H1 (cell line): ENCODE data around the gene SLC15A4. TPM values are rescaled to one million over a fixed set of nuclear protein-coding genes. Genes with fewer than 3 reads are reported as not detected.

Experiments used
- CTCF ChIA-PET: fragments of 300-600 bp; sonication (Branson Sonifier 250); formaldehyde crosslinking; loops from one replicate; lab custom pipeline; 2021; ENCODE audit not compliant: partially characterized antibody; lab: Charles Lee
- POLR2A ChIA-PET: fragments of 300-600 bp; sonication (Branson Sonifier 250); formaldehyde crosslinking; loops from one replicate; lab custom pipeline; 2021; ENCODE audit warnings: inconsistent platforms; ENCODE audit not compliant: partially characterized antibody; lab: Charles Lee
- DNase-seq, 2 experiments: peaks; one replicate each; pipeline versions ENCODE4 v3.0.0 to v3.0.0-alpha.2; 2010 to 2022; ENCODE audit warnings: low spot score in 2 of 2, low read depth in 1 of 2, mixed read lengths in 1 of 2
- FAIRE-seq: peaks from 2 replicates; lab custom pipeline; 2011; peaks lifted over from hg19 to GRCh38; lab: Jason Lieb, UNC
- H2AFZ ChIP-seq: 2 replicates; pipeline ENCODE4 v1.8.1; 2012; ENCODE audit warnings: low read length, inconsistent platforms
- H2AK5ac ChIP-seq: 2 replicates; pipeline ENCODE4 v1.6.1; 2013; ENCODE audit warnings: low read depth, low read length
- H2BK120ac ChIP-seq: replicated peaks from 2 replicates; pipeline ENCODE3; 2013; ENCODE audit warnings: low read depth, low read length, inconsistent platforms
- H2BK12ac ChIP-seq: 2 replicates; pipeline ENCODE4 v1.6.1; 2013; ENCODE audit warnings: low read depth, low read length
- H2BK15ac ChIP-seq: 2 replicates; pipeline ENCODE4 v1.6.1; 2013; ENCODE audit warnings: low read length
- H2BK20ac ChIP-seq: 2 replicates; pipeline ENCODE4 v1.6.1; 2013; ENCODE audit warnings: low read length
- H2BK5ac ChIP-seq: 2 replicates; pipeline ENCODE4 v1.6.1; 2013; ENCODE audit warnings: low read depth, low read length
- H3K14ac ChIP-seq: 2 replicates; pipeline ENCODE4 v1.6.1; 2013; ENCODE audit warnings: inconsistent platforms; ENCODE audit not compliant: insufficient read length
- H3K18ac ChIP-seq: 2 replicates; pipeline ENCODE4 v1.6.1; 2013; ENCODE audit warnings: low read length; ENCODE audit errors: extremely low read depth
- H3K23ac ChIP-seq: 2 replicates; pipeline ENCODE4 v1.6.1; 2013; ENCODE audit warnings: inconsistent platforms; ENCODE audit not compliant: insufficient read length
- H3K23me2 ChIP-seq: 2 replicates; pipeline ENCODE4 v1.6.1; 2013; ENCODE audit warnings: low read depth, low read length
- H3K27ac ChIP-seq: 2 replicates; pipeline ENCODE4 v1.6.1; 2011; ENCODE audit warnings: low read depth, low read length, inconsistent platforms
- H3K27me3 ChIP-seq, 4 experiments: replicated peaks in 1 of 4; 1 replicate in 1 of 4; 2 replicates in 3 of 4; pipeline versions ENCODE4 v1.6.1 to v1.8.1; 2011 to 2013; ENCODE audit warnings: low read length in 3 of 4, mild to moderate bottlenecking in 3 of 4, inconsistent platforms in 2 of 4, mixed read lengths in 2 of 4, moderate library complexity in 1 of 4; ENCODE audit not compliant: control insufficient read depth in 3 of 4, insufficient read depth in 3 of 4; ENCODE audit errors: extremely low read depth in 1 of 4
- H3K36me3 ChIP-seq, 4 experiments: 2 replicates each; pipeline versions ENCODE4 v1.6.1 to v1.8.1; 2011 to 2013; ENCODE audit warnings: mild to moderate bottlenecking in 4 of 4, low read length in 3 of 4, moderate library complexity in 2 of 4, control low read depth in 1 of 4, inconsistent platforms in 1 of 4; ENCODE audit not compliant: insufficient read depth in 4 of 4, control insufficient read depth in 2 of 4
- H3K4ac ChIP-seq: replicated peaks from 2 replicates; pipeline ENCODE3; 2013; ENCODE audit warnings: low read length, low read depth, mixed read lengths, inconsistent platforms; ENCODE audit not compliant: insufficient read length
- H3K4me1 ChIP-seq, 4 experiments: replicated peaks in 1 of 4; 1 replicate in 1 of 4; 2 replicates in 3 of 4; pipeline versions ENCODE4 v1.6.1 to v1.8.1; 2011 to 2013; ENCODE audit warnings: low read length in 3 of 4, inconsistent platforms in 2 of 4, mixed read lengths in 1 of 4; ENCODE audit not compliant: insufficient read depth in 4 of 4, control insufficient read depth in 3 of 4
- H3K4me2 ChIP-seq, 2 experiments: 2 replicates each; pipeline versions ENCODE4 v1.6.1 to v1.8.1; 2011 to 2013; ENCODE audit warnings: low read depth in 2 of 2, low read length in 2 of 2, control low read depth in 1 of 2, inconsistent platforms in 1 of 2, mild to moderate bottlenecking in 1 of 2; ENCODE audit not compliant: insufficient read depth in 1 of 2
- H3K4me3 ChIP-seq, 4 experiments: fragments of 200-600, 300-600 bp in 1 of 4; sonication (generic), shearing (Covaris generic), sonication (Bioruptor Twin) in 1 of 4; 2 replicates each; pipeline versions ENCODE4 v1.5.1 to v1.8.1; 2011 to 2016; ENCODE audit warnings: low read length in 4 of 4, low read depth in 3 of 4, control low read depth in 2 of 4, inconsistent platforms in 2 of 4, mild to moderate bottlenecking in 2 of 4, mixed read lengths in 1 of 4, moderate library complexity in 1 of 4; ENCODE audit not compliant: insufficient read depth in 2 of 4; ENCODE audit errors: extremely low read depth in 1 of 4
- H3K56ac ChIP-seq: replicated peaks from 2 replicates; pipeline ENCODE3; 2013; ENCODE audit warnings: low read depth, mild to moderate bottlenecking, mixed read lengths, low read length, inconsistent platforms; ENCODE audit not compliant: insufficient read length
- H3K79me1 ChIP-seq: 2 replicates; pipeline ENCODE4 v1.6.1; 2013; ENCODE audit warnings: low read depth, low read length, control low read depth
- H3K79me2 ChIP-seq, 2 experiments: 2 replicates each; pipeline versions ENCODE4 v1.6.1 to v1.8.1; 2012 to 2013; ENCODE audit warnings: low read length in 2 of 2, mild to moderate bottlenecking in 2 of 2, inconsistent platforms in 1 of 2; ENCODE audit not compliant: insufficient read depth in 2 of 2, control insufficient read depth in 1 of 2
- H3K9ac ChIP-seq, 4 experiments: replicated peaks in 1 of 4; 1 replicate in 1 of 4; 2 replicates in 3 of 4; pipeline versions ENCODE4 v1.6.1 to v1.8.1; 2011 to 2013; ENCODE audit warnings: low read depth in 3 of 4, low read length in 3 of 4, control low read depth in 2 of 4, mild to moderate bottlenecking in 2 of 4, moderate library complexity in 2 of 4, inconsistent platforms in 1 of 4; ENCODE audit errors: extremely low read depth in 1 of 4
- H3K9me3 ChIP-seq, 2 experiments: 2 replicates each; pipeline versions ENCODE4 v1.6.1 to v1.8.1; 2012 to 2013; ENCODE audit warnings: mild to moderate bottlenecking in 2 of 2, moderate library complexity in 2 of 2, control low read depth in 1 of 2, inconsistent platforms in 1 of 2, low read depth in 1 of 2, low read length in 1 of 2, mixed read lengths in 1 of 2; ENCODE audit not compliant: insufficient read depth in 2 of 2
- H4K20me1 ChIP-seq, 2 experiments: replicated peaks in 1 of 2; 2 replicates each; pipeline versions ENCODE3 to v1.8.1; 2011 to 2013; ENCODE audit warnings: inconsistent platforms in 2 of 2, low read length in 2 of 2, mild to moderate bottlenecking in 1 of 2; ENCODE audit not compliant: insufficient read depth in 2 of 2, control insufficient read depth in 1 of 2
- H4K5ac ChIP-seq: 2 replicates; pipeline ENCODE4 v1.6.1; 2013; ENCODE audit warnings: low read length, low read depth, mixed read lengths, inconsistent platforms; ENCODE audit not compliant: insufficient read length
- H4K8ac ChIP-seq: 2 replicates; pipeline ENCODE4 v1.8.0; 2013; ENCODE audit warnings: mild to moderate bottlenecking, moderate library complexity, low read length, inconsistent platforms; ENCODE audit not compliant: insufficient read depth; ENCODE audit errors: extremely low read depth
- H4K91ac ChIP-seq: replicated peaks from 2 replicates; pipeline ENCODE3; 2013; ENCODE audit warnings: low read length, mixed read lengths, inconsistent platforms; ENCODE audit not compliant: insufficient read length
- BCL11A ChIP-seq, 2 experiments: IDR thresholded peaks; one replicate each; pipeline ENCODE4 v1.6.1; 2011; ENCODE audit warnings: low read depth in 2 of 2, low read length in 2 of 2, mild to moderate bottlenecking in 2 of 2
- CHD1 ChIP-seq: IDR thresholded peaks from 2 replicates; pipeline ENCODE4 v1.6.1; 2012; ENCODE audit warnings: low read depth, low read length, improper control_type of control experiment
- CREB1 ChIP-seq: IDR thresholded peaks from 2 replicates; pipeline ENCODE4 v1.6.1; 2012; ENCODE audit warnings: inconsistent platforms
- KDM4A ChIP-seq: IDR thresholded peaks from one replicate; pipeline ENCODE4 v1.7.1; 2012; ENCODE audit warnings: low read depth, mild to moderate bottlenecking, moderate library complexity, low read length, inconsistent platforms; ENCODE audit not compliant: severe bottlenecking
- MAX ChIP-seq: IDR thresholded peaks from 2 replicates; pipeline ENCODE4 v1.6.1; 2012; ENCODE audit warnings: inconsistent platforms
- SP2 ChIP-seq: IDR thresholded peaks from 2 replicates; pipeline ENCODE4 v1.6.1; 2012; ENCODE audit warnings: mild to moderate bottlenecking, low read length, inconsistent platforms
- SRF ChIP-seq: IDR thresholded peaks from 2 replicates; pipeline ENCODE4 v1.6.1; 2011; ENCODE audit warnings: mild to moderate bottlenecking, low read depth, low read length, moderate library complexity
- SUZ12 ChIP-seq: fragments of 200-600 bp; sonication (generic); IDR thresholded peaks from 2 replicates; pipeline ENCODE4 v1.6.1; 2012; ENCODE audit warnings: mild to moderate bottlenecking, inconsistent platforms, low read length, moderate library complexity, mixed read lengths
- TAF7 ChIP-seq: optimal IDR thresholded peaks from 2 replicates; pipeline ENCODE3; 2011; ENCODE audit warnings: low read depth, mild to moderate bottlenecking, inconsistent platforms, low read length, moderate library complexity, borderline replicate concordance
- TBP ChIP-seq: IDR thresholded peaks from 2 replicates; pipeline ENCODE4 v1.6.1; 2011; ENCODE audit warnings: low read depth, low read length, improper control_type of control experiment
- USF2 ChIP-seq: IDR thresholded peaks from 2 replicates; pipeline ENCODE4 v1.6.1; 2011; ENCODE audit warnings: low read length, improper control_type of control experiment
- ZNF274 ChIP-seq: IDR thresholded peaks from 2 replicates; pipeline ENCODE4 v1.7.0; 2012; ENCODE audit warnings: low read length, borderline replicate concordance; ENCODE audit errors: extremely low read depth
- WGBS, 2 experiments: shearing (Covaris generic) in 1 of 2; methylation state at CpG; one replicate each; pipeline versions ENCODE4 v1.1.6 to v1.1.7; 2013 to 2015; ENCODE audit warnings: low lambda C conversion rate in 2 of 2, mixed read lengths in 2 of 2, inconsistent platforms in 1 of 2, low coverage in 1 of 2, missing lambda C conversion rate in 1 of 2; ENCODE audit not compliant: insufficient replicate concordance in 2 of 2, insufficient coverage in 1 of 2, insufficient read length in 1 of 2; ENCODE audit errors: extremely low coverage in 1 of 2, missing lambda C conversion rate in 1 of 2; 5-methylcytosine and 5-hydroxymethylcytosine counted together
- polyA plus RNA-seq, 7 experiments: library from polyadenylated mRNA; depleted of rRNA in 3 of 7; stranded (reverse) in 5 of 7; unstranded in 2 of 7; fragments of >200 nt in 5 of 7; fragments of 200-250 nt in 2 of 7; gene quantifications; 1 replicate in 5 of 7; 2 replicates in 1 of 7; 4 replicates in 1 of 7; pipeline versions ENCODE4 v1.2.1 to v1.2.3, GENCODE V29; 2011 to 2013; ENCODE audit warnings: missing spikeins in 2 of 7, mixed read lengths in 2 of 7
- total RNA-seq: library from RNA; stranded (reverse); fragmentation: NEBNext Ultra II Directional; extraction: Animal tissue kit (Norgen Biotek cat#: 25700); gene quantifications from 2 replicates; pipeline ENCODE4 v1.2.1, GENCODE V29; 2021

SLC15A4 gene
- total and polyA plus RNA-seq, 2 of the 8 experiments (the other 6 are each of a cell fraction or from before 2014, with no cell fraction given): 22.7 to 26.6 TPM

- Histone ChIP-seq H3K9me3 (no peaks in the 10 kb centered on the region), H4K91ac (peak overlapping the region; percentile 80), H3K9ac (peak overlapping the region in 2 of 4 experiments; percentile 42 to 53; a peak in 4 of 7 replicates), H3K36me3 (no peaks in the 10 kb centered on the region), H3K4me2 (peak overlapping the region; percentile 86), H4K8ac (peak overlapping the region; percentile 63; the same call in 1 of the 2 replicates), H3K56ac (no peak overlapping the region), H4K20me1 (peaks cover 0 to 3% of the 10 kb centered on the region in 2 experiments), H2BK20ac (no peak overlapping the region), H2AFZ (peak overlapping the region; percentile 83), H2BK12ac (0 out of 2 replicates have a peak overlapping the region, but pooled peaks have one; percentile 27), H3K23me2 (peaks cover 10% of the 10 kb centered on the region; the same call in 1 of the 2 replicates), H3K27ac (no peak overlapping the region), H3K14ac (no peak overlapping the region), H3K79me1 (no peaks in the 10 kb centered on the region), H2BK5ac (no peak overlapping the region), H2BK15ac (no peak overlapping the region), H3K18ac (no peak overlapping the region; the same call in 1 of the 2 replicates), H3K4me3 (peak overlapping the region; percentile 62 to 75 (median 64)), H3K4me1 (peaks cover 0 to 6% (median 1%) of the 10 kb centered on the region in 4 experiments; a peak in 1 of 7 replicates), H3K23ac (no peak overlapping the region), H2BK120ac (no peak overlapping the region), H3K79me2 (no peaks in the 10 kb centered on the region), H3K27me3 (peaks cover 0 to 27% (median 16%) of the 10 kb centered on the region in 4 experiments; a peak in 6 of 7 replicates), H2AK5ac (no peak overlapping the region), H3K4ac (no peak overlapping the region), H4K5ac (no peak overlapping the region)
- ChIA-PET POLR2A (interaction anchor here (1.1 to 3.2 kb wide), 2 partner anchors 30 to 32 kb away, joined by 3 to 11 read pairs; partner anchors contain the start of gene SLC15A4), CTCF (no interaction called here)
- FAIRE-seq: no peak
- 0% methylated on average over 29 of the region's 74 CpGs; no CpG with 5 or more reads in 1 of the 2 experiments for WGBS, 2 experiments
- peak in 1 of 2 experiments; percentile 64 for DNase-seq
- TF ChIP-seq CHD1 (no peak), ZNF274 (no peak), KDM4A (peak; percentile 90), SP2 (no peak), SUZ12 (0 out of 2 replicates have a peak, but pooled peaks have one; percentile 1), CREB1 (no peak), TAF7 (no peak), SRF (no peak), USF2 (no peak), BCL11A (IDR thresholded peaks at IDR 0.05; ENCODE audit: low read depth in 2 of 2, low read length in 2 of 2) (no peak), MAX (peak; percentile 75), TBP (no peak)
Measured at GRCh38 chr12:128853600-128854197, 29.9 kb upstream of the SLC15A4 start.
